Left renal cortex interstitium (tissue), 4 donors: ENCODE data around the gene FNDC3B. TPM values are rescaled to one million over a fixed set of nuclear protein-coding genes. Genes with fewer than 3 reads are reported as not detected.
A peak's percentile ranks its signal among the peaks of the same experiment; 100 is the strongest.

ENCODE experiments used
- DNase-seq, 4 donors: peaks; one replicate each; pipeline ENCODE4 v3.0.0-alpha.2; 2013; ENCODE audit warnings: low read depth in 4 of 4, low spot score in 2 of 4, missing footprints in 1 of 4
- polyA plus RNA-seq, 4 donors: library from polyadenylated mRNA; unstranded; fragments of 120-200 nt; gene quantifications; one replicate each; pipeline ENCODE4 v1.2.1, GENCODE V29; 2013; ENCODE audit not compliant: insufficient read length in 4 of 4

The FNDC3B gene
- polyA plus RNA-seq, 4 donors = 53.6 to 63.8 (median 59.8) TPM

- no peak for DNase-seq
These were observed 164.3 kb downstream of the FNDC3B start for GRCh38 chr3:172203522-172204258.

GRCh38 chr3:172204716-172205115 is 165.3 kb downstream of the FNDC3B start:
- DNase-seq = no peak

- no peak for DNase-seq
These were observed 169.4 kb downstream of the FNDC3B start for GRCh38 chr3:172208586-172209332.

- no peak for DNase-seq
These were observed 170.2 kb downstream of the FNDC3B start for GRCh38 chr3:172209333-172210321.

DNA sequence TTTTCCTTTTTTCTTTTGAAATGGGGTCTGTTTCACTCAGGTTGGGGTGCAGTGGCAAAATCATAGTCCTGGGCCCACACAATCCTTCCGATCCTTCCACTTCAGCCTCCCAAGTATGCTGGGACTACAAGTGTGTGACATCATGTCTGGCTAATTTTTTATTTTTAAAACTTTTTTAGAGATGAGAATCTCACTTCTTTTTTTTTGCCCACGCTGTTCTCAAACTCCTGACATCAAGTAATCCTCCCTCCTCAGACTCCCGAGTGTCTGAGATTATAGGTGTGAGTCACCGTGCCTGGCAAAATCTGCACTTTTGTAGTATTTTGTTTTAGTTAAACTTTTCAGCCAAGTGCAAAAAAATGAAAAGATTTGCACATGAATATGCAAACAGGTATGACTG is 171.0 kb downstream of the FNDC3B start:
- DNase-seq = no peak

GRCh38 chr3:172211123-172211522 is 171.7 kb downstream of the FNDC3B start:
- no peak for DNase-seq

GRCh38 chr3:172213200-172213599 is 173.8 kb downstream of the FNDC3B start:
- DNase-seq = no peak

DNA sequence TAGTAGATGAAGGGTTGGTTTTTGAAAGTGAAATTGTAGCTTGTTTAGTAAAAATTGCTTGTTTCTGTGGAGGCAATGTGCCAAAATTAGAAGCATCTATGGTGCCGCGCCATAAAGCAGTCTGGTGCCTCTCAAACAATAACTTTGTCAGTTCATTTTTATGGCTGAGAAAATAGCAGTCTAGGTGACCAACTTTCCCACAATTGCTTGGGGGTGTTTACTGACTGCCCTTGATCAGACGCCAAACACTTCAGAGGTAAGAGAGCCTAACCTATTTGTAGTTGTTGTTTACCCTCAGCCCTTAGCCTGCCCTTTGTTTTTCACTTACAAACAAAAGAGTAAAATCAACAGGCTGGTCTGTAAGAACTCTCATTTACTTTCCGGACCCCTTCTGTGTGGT is 174.5 kb downstream of the FNDC3B start:
- DNase-seq = no peak

- DNase-seq = no peak
These were observed 176.9 kb downstream of the FNDC3B start for GRCh38 chr3:172216267-172216666.

DNA sequence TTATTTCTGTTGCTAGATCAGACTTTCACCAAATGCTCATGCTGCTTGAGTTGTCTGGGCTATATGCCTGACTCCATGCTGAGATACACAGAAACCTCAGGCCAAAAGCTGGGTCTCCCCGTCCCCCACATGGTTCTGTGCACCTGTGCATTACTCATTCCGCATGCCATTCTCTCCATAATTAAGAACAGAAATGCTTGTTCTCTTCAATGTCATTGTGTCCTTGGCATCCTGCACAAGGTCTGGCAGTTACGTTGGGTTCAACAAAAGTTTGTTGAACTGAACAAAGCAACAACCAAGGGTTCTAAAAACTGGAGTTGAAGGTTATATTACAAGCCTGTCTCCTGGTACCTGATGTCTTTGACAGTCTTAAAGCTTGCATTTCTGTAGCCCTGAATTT is 177.5 kb downstream of the FNDC3B start:
- DNase-seq = no peak

DNA sequence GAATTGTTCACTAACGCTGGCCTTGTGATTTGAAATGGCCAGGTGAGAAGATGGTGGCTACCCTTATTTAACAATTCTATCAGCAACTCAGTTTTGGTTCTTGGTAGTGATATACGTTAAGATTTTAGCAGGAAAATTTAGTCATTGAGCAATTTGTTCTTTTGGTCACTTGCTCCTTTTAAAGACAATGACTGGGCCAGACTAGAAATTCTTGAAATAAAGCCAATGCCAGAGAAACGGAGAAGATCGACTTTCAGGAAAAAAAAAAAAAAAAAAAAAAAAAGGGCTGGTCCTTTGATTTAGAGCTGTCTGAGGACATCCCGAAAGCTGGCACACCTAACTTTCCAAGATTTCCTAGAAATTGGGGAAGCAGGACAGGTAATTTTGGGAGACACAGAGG is 178.5 kb downstream of the FNDC3B start:
- DNase-seq = no peak

DNA sequence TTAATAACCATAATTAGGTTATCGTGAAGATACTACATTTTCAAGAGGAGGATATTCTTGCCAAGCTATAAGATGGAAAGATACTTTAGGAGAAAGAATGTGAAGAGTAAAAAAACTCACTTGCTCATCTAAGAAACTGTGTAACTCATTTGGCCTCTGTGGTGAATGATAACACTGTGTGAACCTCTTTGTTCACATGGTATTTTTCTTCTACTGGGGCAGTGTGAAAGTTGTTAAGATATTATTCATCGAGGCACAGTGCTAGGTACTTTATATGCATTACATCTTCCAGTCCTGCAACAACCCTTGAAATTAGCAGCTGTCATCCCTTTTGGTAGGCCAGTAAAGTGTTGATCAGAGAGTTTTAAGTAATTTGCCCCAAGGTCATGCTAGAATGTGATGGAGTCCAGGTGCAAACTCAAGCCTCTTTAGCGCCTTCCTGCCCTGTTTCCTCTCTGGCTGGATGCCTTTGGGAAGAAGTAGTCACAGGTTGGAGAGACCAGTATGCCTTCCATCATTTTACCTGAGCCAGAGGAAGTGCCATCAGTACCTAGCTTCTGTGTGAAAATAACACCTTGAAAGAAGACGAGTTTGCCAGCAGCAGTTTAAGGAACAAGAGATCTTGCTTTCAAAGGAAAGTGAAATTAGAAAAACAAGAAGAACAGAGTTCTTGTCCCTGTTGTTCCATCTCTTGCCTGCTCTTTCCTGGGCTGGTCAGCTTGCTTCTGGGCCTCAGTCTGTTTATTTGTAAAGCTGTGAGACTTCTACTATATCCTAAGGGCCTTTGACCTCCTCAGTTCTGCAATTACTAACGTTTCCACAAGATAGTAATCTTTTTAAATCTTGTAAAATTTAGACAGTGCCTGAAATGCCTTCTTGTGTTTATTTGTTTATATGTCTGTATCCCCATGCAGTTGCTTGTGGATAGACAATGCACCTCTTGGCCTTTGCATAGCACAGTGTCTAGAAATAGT is 179.3 kb downstream of the FNDC3B start:
- DNase-seq = no peak

DNA sequence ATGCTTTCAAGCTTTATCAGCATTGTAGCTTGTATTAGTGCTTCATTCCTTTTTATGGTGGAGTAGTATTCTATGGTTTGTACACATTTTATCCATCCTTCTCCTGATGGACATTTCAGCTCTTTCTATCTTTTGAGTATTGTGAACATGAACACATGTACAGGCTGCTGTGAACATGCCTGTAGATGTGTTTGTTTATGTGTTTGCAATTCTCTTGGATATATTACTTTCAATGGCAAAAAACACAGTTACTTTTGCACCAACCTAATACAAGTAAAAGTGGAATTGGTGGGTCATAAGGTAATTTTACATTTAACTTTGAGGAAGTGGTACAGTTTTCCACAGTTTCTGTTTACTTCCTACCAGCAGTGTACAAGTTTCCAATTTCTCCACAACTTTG is 180.4 kb downstream of the FNDC3B start:
- no peak for DNase-seq

GRCh38 chr3:172221547-172221946 is 182.2 kb downstream of the FNDC3B start:
- DNase-seq = no peak

DNA sequence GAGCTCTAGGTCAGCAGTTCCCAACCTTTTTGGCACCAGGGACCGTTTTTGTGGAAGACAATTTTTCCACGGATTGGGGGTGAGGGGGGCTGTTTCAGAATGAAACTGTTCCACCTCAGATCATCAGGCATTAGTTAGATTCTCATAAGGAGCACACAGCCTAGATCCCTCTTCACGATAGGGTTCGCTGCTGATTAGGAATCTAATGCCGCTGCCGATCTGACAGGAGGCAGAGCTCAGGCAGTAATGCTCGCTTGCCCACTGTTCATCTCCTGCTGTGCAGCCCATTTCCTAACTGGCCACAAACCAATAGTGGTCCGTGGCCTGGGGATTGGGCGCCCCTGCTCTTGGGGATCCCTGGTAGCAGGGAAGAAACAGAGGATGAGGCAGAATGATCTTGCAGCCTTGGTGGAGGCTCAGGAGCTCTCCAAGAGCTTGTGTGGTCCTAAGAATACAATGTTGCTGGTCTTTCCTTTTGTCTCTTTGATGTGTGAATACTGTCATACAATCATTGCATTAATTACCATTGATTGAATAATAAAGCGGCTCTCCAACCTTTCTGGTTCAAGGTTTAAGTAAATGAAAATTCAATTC is 183.2 kb downstream of the FNDC3B start:
- no peak for DNase-seq

GRCh38 chr3:172223870-172224269 is 184.5 kb downstream of the FNDC3B start:
- DNase-seq = no peak

DNA sequence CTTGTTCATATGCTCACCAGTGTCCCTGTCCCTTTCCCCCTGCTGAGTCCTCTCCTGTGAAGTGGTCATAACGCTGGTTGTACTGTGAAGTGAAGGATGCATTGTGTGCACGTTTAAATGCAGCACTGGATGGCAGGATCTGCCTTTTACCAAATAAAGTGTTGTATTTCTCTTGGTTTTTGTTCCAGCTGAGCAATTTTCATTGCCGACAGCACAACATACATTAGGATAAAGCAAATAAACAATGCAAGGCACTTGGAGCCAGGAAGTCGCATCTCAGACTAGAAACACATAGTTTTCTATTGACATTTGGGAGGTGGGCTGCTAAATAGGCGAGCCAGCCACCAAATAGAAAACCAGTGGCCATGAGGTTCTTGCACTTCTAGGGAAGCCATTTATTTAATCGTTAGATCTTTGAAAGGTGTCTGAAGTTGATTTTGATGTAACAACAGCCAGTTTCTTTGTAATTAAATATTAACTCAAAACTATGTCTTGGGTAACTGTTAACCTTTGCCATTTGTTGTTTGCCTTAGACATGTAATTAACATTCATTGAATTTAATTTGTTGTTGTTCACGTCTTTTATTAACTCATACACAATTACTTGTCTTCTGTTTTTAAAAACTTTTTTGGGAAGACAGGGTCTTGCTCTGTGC is 185.3 kb downstream of the FNDC3B start:
- peak in 2 of 4 donors; percentile 28 to 32 for DNase-seq

GRCh38 chr3:172225215-172225707 is 185.9 kb downstream of the FNDC3B start:
- no peak for DNase-seq

GRCh38 chr3:172226831-172227230 is 187.5 kb downstream of the FNDC3B start:
- no peak for DNase-seq
